Left lung (tissue), 10 donors: Measurements from ENCODE around the gene PIK3AP1. TPM values are rescaled to one million over a fixed set of nuclear protein-coding genes. Genes with fewer than 3 reads are reported as not detected.
"Not testable (repeated sequence)": the region's sequence is repeated elsewhere in the genome, so short reads cannot be mapped to it uniquely, and the experiment has no call there.

ENCODE experiments used
- ATAC-seq: fragments of 200-7000 bp; cut with Tn5 transposase; one replicate; pipeline ENCODE4 v1.9.1; 2020; ENCODE audit warnings: moderate library complexity
- DNase-seq, 4 donors: peaks; one replicate each; pipeline ENCODE4 v3.0.0-alpha.2; 2013 to 2020
- H3K27ac ChIP-seq, 2 donors: fragments of 200-600 bp; sonication (generic) in 1 of 2; one replicate each; pipeline versions ENCODE4 v1.5.0 to v1.8.0; 2020 to 2021
- H3K27me3 ChIP-seq, 2 donors: fragments of 200-600 bp; sonication (generic) in 1 of 2; one replicate each; pipeline versions ENCODE4 v1.5.0 to v1.8.0; 2020 to 2021
- H3K36me3 ChIP-seq, 2 donors: fragments of 200-600 bp; sonication (generic) in 1 of 2; one replicate each; pipeline versions ENCODE4 v1.5.0 to v1.8.0; 2020 to 2021
- H3K4me1 ChIP-seq, 2 donors: fragments of 200-600 bp; one replicate each; pipeline ENCODE4 v1.8.0; 2021
- H3K4me3 ChIP-seq, 2 donors: fragments of 200-600 bp; sonication (generic) in 1 of 2; one replicate each; pipeline versions ENCODE4 v1.5.0 to v1.8.0; 2020 to 2021; ENCODE audit warnings: mild to moderate bottlenecking in 1 of 2
- H3K9me3 ChIP-seq, 2 donors: fragments of 200-600 bp; sonication (generic) in 1 of 2; one replicate each; pipeline versions ENCODE4 v1.5.0 to v1.8.0; 2020 to 2021
- CTCF ChIP-seq, 2 donors: fragments of 200-600 bp; sonication (generic) in 1 of 2; IDR thresholded peaks; one replicate each; pipeline versions ENCODE4 v1.5.0 to v1.8.0; 2021; ENCODE audit warnings: antibody characterized with exemption in 2 of 2
- intact Hi-C, 2 donors: fragments of 100-400 bp; cut with DNase I; formaldehyde crosslinking; loops; one replicate each; pipeline versions ENCODE4 v1.11.2 to v1.14.2; 2022
- polyA plus RNA-seq, 6 donors: library from polyadenylated mRNA; unstranded; fragments of 120-200 nt; gene quantifications; one replicate each; pipeline ENCODE4 v1.2.1, GENCODE V29; 2013; ENCODE audit not compliant: insufficient read length in 6 of 6
- total RNA-seq, 2 donors: library from RNA; stranded (reverse); fragmentation: NEBNext Ultra II Directional; extraction: Animal tissue kit (Norgen Biotek cat#: 25700); gene quantifications; one replicate each; pipeline ENCODE4 v1.2.1, GENCODE V29; 2021
- donor health status: DM: no; HTN: yes; CAD: no.
- donor health status: DM: no; HTN: no; CAD: no.

The PIK3AP1 gene
- total and polyA plus RNA-seq, 8 donors = 2.3 to 91.3 (median 3.6) TPM

GRCh38 chr10:96740579-96741281 lies 20.4 kb upstream of the PIK3AP1 start:
- H3K4me3 ChIP-seq = no peak overlapping the region
- H3K27ac ChIP-seq = peak overlapping the region; percentile 20 to 85
- H3K27me3 ChIP-seq = peaks cover 0 to 5% of the 10 kb centered on the region in 2 donors
- DNase-seq (peak in 2 of 4 donors; percentile 84 to 92), ATAC-seq (peak; percentile 92)
- H3K9me3 ChIP-seq = no peaks in the 10 kb centered on the region
- TF ChIP-seq CTCF (IDR thresholded peaks at IDR 0.05) = no peak
- H3K36me3 ChIP-seq = no peaks in the 10 kb centered on the region
- intact Hi-C loops = no loop called here
- H3K4me1 ChIP-seq = peaks cover 0 to 34% of the 10 kb centered on the region in 2 donors

- no peak overlapping the region for H3K4me3 ChIP-seq
- H3K9me3 ChIP-seq = no peaks in the 10 kb centered on the region
- ATAC-seq = no peak
- TF ChIP-seq CTCF (IDR thresholded peaks at IDR 0.05) = no peak
- no peak for DNase-seq
- peaks cover 0 to 34% of the 10 kb centered on the region in 2 donors for H3K4me1 ChIP-seq
- peaks cover 0 to 5% of the 10 kb centered on the region in 2 donors for H3K27me3 ChIP-seq
- H3K27ac ChIP-seq = peak overlapping the region; percentile 20 to 85
- no peaks in the 10 kb centered on the region for H3K36me3 ChIP-seq
- intact Hi-C loops = no loop called here
Measured at GRCh38 chr10:96740141-96740540, 19.8 kb upstream of the PIK3AP1 start.

GRCh38 chr10:96737307-96737902 lies 17.1 kb upstream of the PIK3AP1 start:
- H3K27me3 ChIP-seq, H3K36me3 ChIP-seq, DNase-seq, H3K27ac ChIP-seq, H3K4me3 ChIP-seq, ATAC-seq, H3K9me3 ChIP-seq, intact Hi-C loops: not testable (repeated sequence)
- H3K4me1 ChIP-seq = peaks cover 0 to 22% of the 10 kb centered on the region in 2 donors

- H3K4me1 ChIP-seq = peaks cover 3 to 12% of the 10 kb centered on the region in 2 donors
- intact Hi-C loops = no loop called here
Measured at GRCh38 chr10:96724621-96725020, 4.3 kb upstream of the PIK3AP1 start.

GRCh38 chr10:96721207-96721572 lies 876 bp upstream of the PIK3AP1 start:
- H3K4me1 ChIP-seq = peaks cover 3 to 30% of the 10 kb centered on the region in 2 donors
- intact Hi-C loops = no loop called here
- ATAC-seq (no peak), DNase-seq (no peak)
- H3K27ac ChIP-seq = no peak overlapping the region
- H3K4me3 ChIP-seq = peak overlapping the region in 1 of 2 donors; percentile 45
- no peak for TF ChIP-seq CTCF (IDR thresholded peaks at IDR 0.05)
- H3K36me3 ChIP-seq = no peaks in the 10 kb centered on the region
- H3K27me3 ChIP-seq = peaks cover 0 to 18% of the 10 kb centered on the region in 2 donors
- no peaks in the 10 kb centered on the region for H3K9me3 ChIP-seq

More at GRCh38 chr10:96724621-96725020, 4.3 kb upstream of the PIK3AP1 start:
- no peak for TF ChIP-seq CTCF (IDR thresholded peaks at IDR 0.05)
- H3K27me3 ChIP-seq = peaks cover 0 to 18% of the 10 kb centered on the region in 2 donors
- DNase-seq (no peak), ATAC-seq (no peak)
- H3K9me3 ChIP-seq = no peaks in the 10 kb centered on the region
- H3K27ac ChIP-seq = no peak overlapping the region
- H3K4me3 ChIP-seq = no peak overlapping the region
- no peaks in the 10 kb centered on the region for H3K36me3 ChIP-seq
